Colon (tissue), 2 donors: ENCODE results near the gene FAM114A2.

Experiments
- FAIRE-seq: peaks from 2 replicates; lab custom pipeline; 2012; peaks lifted over from hg19 to GRCh38; lab: Jason Lieb, UNC
- donor health status: control.
- donor health status: control.

The FAM114A2 gene

GRCh38 chr5:153981905-153982605, 56.7 kb downstream of the FAM114A2 start:
- FAIRE-seq, result no peak

GRCh38 chr5:153979028-153979783, 59.5 kb downstream of the FAM114A2 start:
- no peak for FAIRE-seq

- FAIRE-seq, result no peak
These were observed 63.9 kb downstream of the FAM114A2 start for GRCh38 chr5:153974813-153975163.

- FAIRE-seq, result no peak
These were observed 64.4 kb downstream of the FAM114A2 start for GRCh38 chr5:153974131-153974812.

GRCh38 chr5:153972240-153972639, 66.5 kb downstream of the FAM114A2 start:
- FAIRE-seq, result no peak

DNA sequence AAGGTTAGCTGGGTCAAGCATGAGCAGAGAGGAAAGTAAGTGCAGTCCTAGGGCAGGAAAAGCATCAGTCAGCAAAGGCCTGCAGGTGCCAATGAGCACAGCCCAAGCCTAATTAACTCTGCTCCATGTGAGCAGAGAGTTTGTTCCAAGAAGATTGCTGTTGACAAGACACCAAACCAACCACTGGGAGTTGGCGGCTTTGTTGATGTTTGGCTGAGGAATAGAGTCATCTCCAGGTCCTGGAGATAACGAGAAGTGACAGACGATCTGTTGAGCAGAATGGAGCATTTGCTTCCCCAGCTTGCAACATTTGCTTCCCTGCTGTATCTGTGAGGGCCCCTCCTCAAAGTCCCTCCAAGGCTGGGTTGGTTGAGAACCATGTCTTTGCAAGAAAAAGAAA, 68.2 kb downstream of the FAM114A2 start:
- FAIRE-seq, result no peak

GRCh38 chr5:153969563-153969895, 69.2 kb downstream of the FAM114A2 start:
- FAIRE-seq, result no peak

DNA sequence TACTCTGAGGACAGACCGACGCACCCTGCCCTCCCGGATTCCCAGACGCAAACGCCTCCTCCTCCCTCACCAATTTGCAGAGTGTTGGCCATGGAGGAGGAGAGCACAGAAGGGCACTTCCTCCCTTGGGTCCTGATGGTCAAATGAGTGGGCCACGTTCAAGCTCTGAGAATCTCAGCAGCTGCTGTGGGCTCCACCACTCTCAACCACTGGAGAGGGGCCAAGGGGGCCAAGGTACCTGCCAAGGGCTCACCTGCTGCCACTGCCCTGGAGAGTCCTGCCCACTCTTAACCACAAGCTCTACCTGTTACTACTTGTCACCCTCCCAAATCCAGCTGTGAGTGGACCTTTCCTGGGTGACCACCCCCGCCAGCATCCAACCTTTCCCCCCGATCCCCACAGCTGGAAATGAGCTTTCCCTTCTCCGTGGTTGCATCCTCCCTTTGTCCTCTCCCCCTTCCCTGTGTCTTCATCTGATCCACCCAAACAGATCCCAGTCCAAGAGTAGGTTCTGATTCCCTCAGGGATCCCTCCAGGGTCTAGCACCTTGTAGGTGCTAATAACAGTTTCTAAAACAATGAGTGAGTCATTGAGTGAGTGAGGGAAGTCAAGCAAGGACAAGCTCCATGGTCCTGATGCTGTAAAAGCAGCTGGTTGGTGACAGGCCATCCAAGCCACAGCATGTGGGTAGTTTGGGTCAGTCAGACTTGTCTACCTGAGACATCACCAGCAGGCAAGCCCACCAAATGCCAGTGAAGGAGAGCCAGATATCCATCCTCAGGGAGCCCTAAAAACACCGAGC, 69.7 kb downstream of the FAM114A2 start:
- FAIRE-seq, result no peak

DNA sequence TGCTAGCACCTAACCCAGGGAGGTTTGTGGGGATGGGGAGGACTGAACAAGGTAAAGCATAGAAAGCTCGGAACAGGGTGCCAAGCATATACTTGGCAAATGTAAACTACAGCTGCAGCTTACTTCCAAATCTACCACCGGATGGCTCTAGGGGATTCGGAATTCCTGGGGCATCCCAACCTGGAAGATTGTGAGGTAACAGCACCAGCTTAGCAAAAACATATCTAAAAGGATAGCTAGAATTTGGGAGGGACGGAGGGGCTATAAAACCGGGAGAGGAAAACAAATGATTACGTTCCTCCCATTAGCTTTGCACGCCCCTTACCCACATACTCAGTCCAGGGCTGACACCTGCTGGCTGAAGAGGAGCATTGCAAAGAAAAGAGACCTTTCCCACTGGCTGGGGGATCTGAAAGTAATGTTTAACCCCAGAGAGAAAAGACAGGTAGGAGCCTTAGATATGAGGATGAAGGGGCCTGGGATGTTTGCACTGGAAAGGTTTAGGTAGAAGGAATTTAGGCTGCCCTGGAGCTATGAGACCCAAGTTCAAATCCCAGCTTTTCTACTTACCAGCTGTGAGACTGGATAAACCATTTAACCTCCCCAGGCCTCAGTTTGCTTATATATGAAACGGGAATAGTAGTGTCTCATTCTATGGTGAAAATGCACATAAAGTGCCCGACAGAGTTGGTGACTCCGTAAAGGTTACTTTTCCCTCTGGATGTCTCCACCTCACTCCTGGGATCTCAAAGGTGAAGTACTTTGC, 73.6 kb downstream of the FAM114A2 start:
- no peak for FAIRE-seq

GRCh38 chr5:153964191-153964879, 74.4 kb downstream of the FAM114A2 start:
- no peak for FAIRE-seq

DNA sequence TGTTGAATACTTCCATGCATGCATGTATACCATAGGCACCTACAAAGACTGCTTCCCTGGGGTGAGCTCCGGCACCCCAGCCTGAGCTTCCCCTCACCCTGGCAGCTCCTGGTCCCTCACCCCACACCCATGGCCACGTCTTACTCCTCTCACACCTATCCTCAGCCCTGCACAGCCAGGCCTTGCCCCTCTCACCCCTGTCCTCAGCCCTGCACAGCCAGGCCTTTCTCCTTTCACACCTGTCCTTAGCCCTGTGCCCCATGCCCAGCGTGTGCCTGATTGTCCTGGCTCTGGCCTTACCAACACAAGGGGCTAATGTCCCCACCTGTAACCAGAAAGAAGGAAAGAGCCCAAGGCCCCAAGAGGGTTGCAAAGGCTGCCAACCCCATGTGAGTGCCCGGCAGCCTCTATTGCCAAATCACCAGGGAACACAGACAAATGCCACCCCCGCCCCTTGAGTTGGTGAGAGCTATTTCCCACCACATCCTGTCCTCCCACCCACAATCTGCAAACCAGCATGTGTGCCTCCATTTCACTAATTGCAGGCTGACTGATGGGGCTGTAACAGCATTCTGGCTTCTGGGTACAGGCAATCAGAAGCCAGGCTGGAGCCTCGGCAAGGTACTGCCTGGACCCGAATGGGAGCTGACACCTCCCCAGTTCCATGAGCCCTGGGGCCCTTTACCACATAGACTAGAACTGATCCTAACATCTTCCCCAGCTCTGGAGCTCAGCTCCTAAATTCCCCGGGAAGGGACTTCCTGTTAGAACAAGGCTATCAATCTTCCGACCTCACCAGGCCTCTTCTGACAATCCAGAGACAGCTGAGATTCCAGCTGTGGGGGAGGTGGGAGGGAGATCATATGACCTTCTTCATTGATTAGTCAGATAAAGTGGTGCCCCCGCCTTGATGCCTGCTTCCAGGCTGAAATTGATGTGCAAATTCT, 78.2 kb downstream of the FAM114A2 start:
- no peak for FAIRE-seq

- no peak for FAIRE-seq
These were observed 79.4 kb downstream of the FAM114A2 start for GRCh38 chr5:153959134-153959957.

- no peak for FAIRE-seq
These were observed 81.5 kb downstream of the FAM114A2 start for GRCh38 chr5:153957205-153957604.

DNA sequence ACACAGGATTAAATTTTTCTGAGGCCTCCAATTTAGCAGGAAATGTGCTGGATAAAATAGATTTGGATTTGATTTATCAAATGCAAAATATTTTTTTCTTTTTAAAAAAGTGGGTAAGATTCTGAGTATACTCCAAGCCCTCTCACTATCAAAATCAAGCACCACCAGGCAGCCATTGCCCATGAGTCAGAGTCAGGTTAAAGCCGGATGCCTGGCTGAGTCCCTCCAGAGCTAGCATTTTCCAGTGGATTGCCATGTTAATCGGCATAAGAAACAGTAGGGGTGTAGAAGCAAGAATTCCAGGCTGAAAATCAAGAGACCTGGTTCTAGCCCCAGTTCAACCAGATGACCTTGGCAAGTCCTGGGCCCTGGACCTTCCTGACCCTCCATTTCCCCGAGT, 85.3 kb downstream of the FAM114A2 start:
- no peak for FAIRE-seq

DNA sequence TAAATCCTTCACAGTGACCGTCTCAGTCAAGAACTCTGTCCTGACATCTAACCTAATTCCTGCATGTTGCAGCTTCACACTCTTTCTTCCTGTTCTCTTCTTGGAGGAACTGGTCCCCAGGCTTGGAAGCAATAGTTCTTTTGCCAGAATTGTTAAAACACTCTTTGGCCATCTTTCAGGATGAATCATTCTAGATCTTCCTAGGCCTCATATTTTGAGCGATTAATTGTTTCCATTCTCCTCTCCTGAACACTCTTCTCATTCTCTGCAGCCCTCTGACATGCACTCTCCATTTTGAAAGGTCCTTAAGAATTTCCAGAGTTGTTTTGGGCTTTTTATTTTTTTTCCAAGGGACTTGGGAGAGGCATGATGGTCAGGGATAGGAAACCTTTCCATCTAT, 85.8 kb downstream of the FAM114A2 start:
- FAIRE-seq, result no peak

- FAIRE-seq, result no peak
These were observed 86.7 kb downstream of the FAM114A2 start for GRCh38 chr5:153952057-153952456.

DNA sequence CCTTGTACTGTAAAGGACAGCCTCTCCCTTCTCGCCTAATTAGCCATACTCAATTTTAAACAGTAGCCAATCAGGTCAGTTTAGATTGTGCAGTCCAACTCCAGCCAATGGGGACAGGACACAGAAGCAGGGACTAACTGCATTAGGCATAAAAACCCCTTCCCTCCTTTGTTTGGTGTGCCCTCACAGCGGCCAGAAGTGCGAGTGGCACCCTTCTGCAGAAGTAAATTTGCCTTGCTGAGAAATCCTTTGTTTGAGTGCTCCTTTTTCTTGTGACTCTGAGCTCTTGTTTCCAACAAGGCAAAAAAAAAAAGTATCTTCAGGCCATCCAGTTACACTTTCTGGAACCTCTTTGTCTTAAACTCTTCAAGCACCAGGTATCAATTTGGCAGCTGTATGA, 97.4 kb downstream of the FAM114A2 start:
- no peak for FAIRE-seq
